GM21576 (cell line): Measurements from ENCODE around the gene TJP3.

Experiments used
- ATAC-seq: cut with Tn5 transposase; IDR thresholded peaks from one replicate; pipeline ENCODE4 v1.9.1; 2021; ENCODE audit warnings: mild to moderate bottlenecking, moderate library complexity; ENCODE audit not compliant: unreplicated experiment

The TJP3 gene

DNA sequence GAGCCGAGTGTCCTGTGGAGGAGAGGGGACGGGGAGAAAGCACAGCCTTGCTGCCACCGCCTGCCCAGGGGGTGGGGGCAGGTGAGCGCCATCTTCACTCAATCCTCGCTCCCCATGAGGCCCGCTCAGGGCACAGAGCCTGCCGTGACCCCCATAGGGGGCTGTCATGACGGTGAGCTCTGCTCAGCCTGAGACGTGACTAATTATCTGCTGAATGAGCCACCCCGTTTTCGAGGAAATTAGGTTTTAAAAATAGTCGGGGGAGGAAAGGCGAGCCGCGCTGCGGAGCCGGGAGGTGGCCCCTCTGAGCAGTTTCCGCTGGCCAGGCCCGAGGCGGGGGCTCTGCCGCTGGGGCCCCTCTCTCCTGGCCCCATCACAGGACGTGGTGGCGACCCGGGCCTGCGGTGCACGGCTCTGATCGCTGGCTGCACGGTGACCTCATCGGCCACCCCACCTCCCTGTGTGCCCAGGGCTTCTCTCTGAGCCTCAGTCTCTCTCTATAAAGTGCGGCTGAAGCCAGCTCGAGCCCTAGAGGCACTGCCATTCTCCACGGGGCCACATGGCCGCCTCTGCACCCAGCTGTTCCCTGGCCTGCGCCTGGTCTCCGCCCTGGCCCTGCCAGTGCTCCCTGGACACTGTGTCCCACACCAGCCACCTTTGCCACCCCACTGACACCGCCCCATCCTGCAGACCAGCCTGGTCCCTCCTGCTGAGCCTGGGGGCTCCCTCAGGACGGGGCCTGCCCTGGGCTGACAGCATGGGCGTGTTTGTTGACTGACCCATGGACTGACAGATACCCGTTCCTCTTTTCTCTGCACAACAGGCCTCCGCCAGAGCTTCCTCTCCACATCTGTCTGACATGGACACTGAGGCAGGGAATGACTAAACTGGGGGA is 36.3 kb upstream of the TJP3 start:
- no peak for ATAC-seq

DNA sequence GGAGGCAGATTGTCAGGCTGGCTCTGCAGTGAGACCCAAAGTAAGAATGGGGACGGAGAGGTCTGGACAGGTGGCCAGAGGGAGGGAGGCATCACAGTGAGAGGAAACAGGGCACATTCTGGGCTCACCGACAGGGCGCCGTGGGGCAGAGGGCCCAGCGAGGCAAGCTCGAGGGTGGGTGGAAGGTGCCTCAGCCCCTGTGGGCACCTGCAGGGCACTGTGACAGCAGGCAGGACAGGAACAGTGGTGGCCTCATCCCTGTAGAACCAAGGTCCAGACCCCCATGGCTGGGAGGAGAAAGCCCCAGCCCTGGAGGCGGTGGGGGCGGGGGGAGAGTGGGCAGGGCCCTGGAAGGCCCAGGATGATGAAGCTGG is 35.6 kb upstream of the TJP3 start:
- no peak for ATAC-seq

DNA sequence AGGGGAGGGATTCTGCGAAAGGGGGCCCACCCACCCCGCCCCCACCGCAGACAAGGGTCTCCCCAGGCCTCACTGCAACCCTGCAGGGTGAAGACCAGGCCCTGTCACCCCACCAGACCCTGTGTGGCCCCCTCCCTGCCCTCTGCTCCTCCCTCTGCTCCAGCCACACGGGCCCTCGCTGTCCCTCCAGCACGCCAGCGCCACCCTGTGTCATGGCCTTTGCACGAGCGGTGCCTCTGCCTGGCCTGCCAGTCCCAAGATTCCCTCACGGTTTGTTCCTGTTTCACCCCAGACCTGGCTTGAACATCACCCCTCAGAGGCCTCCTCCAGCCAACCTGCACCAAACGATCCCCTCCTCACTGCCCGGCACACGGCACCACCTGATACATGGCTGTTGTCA is 35.2 kb upstream of the TJP3 start:
- ATAC-seq: no peak

DNA sequence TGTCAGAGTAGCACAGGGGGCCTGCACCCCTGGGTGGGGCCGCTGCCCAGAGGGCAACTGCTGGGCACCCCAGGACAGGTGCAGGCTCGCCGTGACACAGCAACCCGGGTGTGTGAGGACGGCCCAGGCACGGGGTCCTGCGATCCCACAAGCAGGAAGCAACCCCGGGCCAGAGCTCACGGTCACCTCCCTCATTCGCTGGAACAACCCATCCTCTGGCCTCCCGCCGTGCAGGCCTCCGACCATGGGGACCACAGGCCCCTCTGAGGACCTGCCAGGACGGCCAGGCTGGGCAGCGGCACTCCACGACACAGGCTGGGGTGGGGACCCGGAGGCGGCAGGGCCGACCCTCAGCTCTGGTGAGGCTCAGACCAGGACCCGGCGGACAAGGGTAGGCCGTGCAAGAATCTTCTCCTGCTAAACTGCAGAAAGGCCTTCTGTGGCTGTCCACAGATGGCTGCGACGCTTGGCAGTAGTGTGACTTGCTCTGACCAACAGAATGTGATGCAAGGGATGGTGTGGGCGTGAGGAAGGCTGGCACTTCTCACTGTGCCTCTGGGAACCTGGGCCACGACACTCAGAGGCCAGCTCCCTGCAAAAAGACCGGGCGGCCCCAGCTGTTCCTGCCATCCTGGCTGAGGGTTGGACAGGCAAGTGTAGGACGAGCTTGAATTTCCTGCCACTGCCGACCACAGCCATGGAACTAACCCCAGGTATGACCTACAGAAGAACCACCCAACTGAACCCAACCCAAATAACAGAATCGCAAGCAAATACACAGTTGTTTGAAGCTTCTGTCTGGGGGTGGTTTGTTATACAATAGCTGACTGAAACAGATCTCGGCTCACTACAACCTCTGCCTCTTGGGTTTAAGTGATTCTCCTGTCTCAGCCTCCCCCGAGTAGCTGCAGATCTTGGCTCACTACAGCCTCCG is 34.4 kb upstream of the TJP3 start:
- no peak for ATAC-seq

DNA sequence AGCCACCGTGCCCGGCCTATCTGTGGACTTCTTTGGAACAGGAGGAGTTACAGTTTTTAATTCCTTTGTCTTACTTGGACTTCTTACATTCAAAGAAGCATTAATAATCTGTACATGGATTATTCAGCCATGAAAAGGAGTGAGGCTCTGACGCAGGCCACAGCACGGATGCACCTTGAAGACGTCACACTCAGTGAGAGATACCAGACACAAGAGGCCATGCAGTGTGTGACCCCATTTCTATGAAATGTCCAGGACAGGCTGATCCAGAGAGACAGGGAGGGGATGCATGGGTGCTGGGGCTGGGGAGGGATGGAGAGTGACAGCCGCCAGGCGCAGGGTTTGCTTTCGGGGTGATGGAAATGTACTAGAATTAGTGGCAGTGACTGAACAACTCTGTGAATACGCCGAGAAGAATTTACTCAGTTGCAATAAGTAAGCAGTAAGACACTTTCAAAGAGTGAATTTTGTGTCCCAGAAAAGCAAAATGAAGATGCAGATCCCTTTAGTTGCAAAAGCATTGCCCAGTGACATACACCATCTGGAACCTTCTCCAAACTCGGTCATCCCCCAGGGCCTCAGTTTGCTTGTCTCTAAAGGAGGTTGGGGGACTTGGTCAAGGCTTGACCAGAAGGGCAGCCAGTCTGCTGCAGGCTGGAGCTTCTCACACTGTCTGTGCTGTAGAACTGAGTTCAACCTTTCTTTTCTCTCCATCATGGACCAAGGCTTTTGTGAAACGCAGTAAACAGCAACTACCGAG is 33.2 kb upstream of the TJP3 start:
- ATAC-seq: no peak

DNA sequence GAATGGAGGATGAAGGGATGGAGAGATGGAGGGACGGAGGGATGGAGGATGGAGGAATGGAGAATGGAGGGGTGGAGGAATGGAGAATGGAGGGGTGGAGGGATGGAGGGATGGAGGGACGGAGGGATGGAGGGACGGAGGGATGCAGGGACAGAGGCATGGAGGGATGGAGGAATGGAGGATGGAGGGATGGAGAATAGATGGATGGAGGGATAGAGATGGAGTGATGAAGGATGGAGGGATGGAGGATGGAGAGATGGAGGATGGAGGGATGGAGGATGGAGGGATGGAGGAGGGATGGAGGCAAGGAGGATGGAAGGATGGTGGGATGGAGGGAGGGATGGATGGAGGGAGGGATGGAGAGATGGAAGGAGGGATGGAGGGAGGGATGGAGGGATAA is 30.0 kb upstream of the TJP3 start:
- no peak for ATAC-seq

DNA sequence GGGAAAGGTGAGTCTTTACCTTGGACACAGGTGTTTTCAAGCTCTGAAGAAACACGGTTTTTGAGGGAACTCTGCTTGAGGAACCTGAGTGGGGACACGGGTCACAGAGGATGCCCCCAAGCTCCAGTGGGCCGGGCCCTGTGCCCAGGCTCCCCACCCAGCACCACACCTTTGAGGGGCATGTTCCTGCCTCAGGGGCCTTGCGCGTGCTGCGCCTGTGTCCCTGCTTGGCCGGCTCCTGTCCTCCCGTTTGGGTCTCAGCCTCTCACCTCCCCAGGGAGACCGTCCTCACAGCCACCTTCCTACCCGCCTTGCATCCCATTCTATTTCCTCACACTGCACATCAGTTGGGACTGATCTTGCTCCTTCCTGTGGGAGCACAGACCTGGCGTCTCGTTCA is 29.0 kb upstream of the TJP3 start:
- ATAC-seq: no peak

DNA sequence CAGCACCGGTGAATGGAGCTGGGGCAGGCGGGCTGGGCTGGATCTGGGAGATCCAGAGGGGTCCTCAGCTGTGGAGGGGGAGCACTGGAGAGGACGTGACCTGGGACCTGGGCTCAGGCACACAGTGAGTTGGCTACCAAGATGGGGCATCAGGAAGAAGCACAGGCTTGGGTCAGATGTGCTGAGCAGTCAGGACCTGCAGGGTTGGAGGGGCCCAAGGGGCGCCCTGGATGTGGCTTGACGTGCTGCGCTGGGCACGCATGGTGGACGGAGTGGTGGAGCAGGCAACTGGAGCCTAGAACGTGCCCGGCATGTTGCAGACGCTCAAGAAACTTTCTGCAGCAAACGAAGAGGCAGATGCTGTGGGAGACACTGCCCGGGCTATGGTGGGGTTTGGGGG is 28.6 kb upstream of the TJP3 start:
- no peak for ATAC-seq

DNA sequence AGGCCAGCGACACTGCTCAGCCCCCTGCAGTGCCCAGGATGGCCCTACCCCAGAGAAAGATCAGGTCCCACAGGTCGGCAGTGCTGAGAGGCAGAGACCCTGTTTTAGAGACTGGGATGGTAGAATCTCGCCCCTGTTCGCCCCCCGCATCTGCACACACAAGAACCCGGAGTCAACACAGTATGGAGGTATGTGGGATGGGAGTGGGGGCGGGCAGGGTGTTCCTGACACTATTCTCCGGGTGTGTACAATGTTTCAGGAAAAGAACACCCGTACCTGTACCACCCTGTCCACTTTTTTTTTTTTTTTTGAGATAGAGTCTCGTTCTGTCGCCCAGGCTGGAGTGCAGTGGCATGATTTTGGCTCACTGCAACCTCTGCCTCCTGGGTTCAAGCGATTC is 27.2 kb upstream of the TJP3 start:
- ATAC-seq: no peak

DNA sequence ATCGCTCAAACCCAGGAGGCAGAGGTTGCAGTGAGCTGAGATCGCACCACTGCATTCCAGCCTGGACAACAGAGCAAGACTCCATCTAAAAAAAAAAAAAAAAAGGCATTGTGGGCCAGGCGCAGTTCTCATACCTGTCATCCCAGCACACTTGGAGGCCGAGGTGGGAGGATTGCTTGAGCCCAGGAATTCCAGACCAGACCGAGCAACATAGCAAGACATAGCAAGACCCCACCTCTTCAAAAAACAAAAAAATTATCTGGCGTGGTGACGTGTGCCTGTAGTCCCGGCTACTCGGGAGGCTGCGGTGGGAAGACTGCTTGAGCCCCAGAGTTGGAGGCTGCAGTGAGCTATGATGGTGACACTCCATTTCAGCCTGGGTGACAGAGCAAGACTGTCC is 25.9 kb upstream of the TJP3 start:
- ATAC-seq: no peak

DNA sequence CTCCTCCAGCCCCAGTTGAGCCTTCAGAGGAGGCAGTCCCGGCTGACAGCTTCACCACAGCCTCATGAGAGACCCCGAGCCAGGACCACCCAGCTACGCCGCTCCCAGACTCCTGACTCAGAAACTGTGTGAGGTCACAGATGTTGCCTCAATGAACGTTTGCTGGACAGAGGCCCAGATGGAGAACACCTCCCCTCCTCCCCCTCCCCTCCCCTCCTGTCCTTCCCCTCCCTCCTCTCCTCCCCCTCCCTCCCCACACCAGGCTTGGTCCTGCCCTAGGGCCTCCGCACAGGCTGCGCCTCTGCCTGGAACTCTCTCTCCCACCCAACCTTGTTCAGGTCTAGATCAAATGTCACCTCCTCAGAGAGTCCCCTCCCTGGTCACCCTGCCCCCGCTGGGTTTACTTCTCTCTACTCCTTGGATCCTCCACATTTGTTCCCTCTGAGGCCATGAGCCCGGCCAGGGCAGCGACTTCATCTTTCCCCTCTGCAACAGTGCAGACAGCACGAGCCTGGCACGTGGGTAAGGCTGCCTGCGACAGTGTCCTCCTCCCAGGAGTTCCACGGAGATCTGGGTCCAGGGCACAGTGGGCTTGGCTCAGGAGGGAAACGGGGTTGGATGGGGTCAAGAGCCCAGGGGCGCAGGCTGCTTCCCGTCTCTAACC is 25.3 kb upstream of the TJP3 start:
- no peak for ATAC-seq

DNA sequence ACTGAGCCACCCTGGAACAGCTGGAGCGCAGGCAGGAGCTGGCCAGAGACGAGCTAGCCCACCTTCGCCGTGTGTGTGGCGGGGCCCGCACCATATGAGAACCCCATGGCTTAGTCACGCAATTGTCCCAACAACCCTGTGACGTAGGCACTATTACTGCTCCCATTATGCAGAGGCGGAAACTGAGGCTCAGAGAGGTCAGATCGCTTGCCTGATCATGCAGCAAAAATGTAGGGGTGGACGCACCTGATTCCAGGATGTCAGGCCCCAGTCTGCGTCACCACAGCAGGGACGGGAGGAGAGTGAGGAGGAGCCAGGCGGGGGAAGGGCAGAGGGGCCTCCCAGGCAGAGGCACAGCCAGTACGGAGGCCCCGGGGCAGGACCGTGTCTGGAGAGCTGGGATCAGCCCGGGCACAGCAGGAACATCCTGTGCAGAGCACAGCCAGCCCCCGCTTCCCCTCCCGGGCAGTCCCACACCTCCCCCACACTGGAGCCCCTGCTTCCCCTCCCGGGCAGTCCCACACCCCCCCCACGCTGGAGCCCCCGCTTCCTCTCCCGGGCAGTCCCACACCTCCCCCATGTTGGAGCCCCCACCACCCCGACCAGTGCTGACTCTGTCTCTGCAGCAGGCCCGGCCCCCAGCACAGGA is 24.7 kb upstream of the TJP3 start:
- ATAC-seq: no peak

DNA sequence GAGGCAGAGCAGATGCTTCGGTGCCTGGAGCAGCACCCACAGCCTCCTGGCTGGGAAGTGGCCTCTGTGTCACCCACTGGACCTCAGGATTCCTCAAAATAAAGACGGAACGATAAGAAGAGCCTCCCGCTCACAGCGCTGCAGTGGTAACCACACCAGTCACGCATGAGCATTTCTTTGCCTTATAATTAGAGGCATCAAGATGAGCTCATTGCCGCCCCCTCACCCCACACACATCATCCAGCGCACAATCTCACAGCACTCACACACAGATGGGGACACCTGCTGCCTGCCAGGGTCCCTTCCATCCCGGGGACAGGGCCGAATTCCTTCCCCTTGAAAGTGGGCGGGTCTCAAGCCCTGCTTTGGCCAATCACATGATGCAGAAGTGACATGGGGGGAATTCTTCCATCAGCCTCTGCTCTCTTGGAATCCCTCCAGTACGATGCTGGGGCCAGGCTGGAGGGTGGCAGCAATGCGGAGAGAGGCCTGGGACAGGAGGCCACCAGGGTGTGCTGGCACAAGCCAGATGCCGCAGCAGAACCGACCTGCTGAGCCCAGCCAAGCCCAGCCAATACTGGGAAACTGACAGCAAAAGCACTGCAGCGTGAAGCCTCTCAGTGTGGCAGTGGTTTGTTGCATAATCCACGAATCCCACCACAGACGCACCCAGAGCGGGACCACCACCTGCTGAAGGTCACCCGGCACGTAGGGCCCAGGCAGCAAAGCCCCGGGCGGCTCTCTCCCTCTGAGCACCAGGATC is 23.9 kb upstream of the TJP3 start:
- ATAC-seq: no peak

DNA sequence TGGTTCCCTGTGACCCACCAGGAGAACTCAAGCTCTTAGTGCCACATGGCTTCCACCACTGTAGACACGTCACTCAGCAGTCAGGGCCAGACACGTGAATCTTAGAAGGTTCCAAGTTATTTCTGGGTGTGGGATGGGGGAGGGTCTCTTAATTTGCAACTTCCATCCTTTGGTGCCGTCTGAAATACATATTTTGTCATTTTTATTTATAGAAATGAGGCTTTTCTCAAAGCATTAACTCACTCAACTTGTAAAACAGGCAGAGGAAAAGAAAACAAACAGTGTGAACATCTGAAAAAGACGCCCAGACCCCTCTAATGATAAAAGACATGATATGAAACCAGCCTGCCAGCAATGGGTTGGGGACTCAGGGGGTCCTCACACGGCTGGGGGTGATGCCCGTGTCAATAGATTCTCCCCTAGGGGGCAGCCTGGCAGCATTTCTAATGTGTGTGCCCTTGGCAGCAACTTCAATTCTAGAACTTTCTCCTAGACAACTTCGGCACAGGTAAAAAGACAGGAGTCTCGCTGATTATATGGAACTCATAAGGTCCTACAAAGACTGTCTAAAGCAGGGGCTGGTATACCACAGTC is 23.3 kb upstream of the TJP3 start:
- ATAC-seq: no peak

DNA sequence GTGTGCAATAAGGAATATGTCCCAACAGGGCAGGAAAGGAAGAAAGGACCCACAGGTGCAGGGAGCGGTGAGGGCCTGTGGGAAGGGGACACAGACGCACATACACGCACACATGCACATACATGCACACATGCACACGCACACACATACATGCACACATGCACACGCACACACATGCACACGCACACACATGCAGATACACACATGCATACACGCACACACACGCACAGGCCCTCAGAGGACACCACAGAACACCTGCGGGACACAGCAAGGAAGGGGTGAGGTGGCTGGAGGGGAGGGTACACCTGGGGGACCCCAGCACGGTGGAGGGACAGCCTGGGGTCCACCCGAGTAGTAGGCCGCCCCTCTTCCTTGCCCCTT is 20.8 kb upstream of the TJP3 start:
- ATAC-seq: no peak

DNA sequence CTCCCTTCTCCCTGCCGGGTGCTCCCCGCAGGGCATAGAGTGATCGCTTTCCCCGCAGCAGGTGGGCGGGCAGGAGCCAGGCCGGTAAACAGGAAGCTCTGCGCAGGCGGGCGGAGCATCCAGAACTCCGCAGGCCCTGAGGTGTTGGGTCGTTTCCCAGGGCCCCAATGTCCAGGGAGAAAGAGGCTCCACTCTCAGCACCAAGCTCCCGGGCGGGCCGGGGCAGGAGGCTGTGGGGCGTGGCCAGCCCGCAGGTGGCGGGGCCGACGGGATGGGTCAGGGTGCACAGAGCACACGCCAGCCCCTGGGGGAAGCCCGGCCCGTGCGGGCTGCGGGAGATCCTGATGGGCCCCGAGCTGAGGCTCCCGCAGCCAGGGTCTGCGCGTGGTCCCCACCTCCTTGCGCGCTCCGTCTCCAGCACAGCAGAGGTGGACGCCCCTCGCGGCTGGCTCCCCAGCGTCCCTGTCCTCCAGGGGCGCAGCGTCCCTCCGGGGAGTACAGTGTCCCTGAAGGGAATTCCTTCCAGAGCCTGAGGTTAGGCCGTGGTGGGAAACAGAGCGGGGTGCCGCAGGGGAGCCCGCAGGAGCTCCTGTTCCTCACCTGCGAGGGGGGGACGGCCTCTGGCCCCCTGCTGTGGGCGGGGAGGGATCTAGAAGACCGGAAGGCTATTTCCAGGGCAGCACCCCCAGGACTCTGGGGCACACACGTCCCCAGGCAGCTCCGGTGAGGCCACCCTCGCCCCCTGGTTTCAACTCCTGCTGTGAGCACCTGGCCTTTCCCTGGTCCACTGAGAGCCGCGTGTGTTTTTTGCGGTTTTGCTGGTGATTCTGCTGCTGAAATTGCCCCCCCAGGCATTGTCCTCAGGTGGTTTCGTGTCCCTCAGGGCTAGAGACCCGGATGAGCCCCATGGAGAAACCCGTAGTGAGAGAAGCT is 20.1 kb upstream of the TJP3 start:
- no peak for ATAC-seq

DNA sequence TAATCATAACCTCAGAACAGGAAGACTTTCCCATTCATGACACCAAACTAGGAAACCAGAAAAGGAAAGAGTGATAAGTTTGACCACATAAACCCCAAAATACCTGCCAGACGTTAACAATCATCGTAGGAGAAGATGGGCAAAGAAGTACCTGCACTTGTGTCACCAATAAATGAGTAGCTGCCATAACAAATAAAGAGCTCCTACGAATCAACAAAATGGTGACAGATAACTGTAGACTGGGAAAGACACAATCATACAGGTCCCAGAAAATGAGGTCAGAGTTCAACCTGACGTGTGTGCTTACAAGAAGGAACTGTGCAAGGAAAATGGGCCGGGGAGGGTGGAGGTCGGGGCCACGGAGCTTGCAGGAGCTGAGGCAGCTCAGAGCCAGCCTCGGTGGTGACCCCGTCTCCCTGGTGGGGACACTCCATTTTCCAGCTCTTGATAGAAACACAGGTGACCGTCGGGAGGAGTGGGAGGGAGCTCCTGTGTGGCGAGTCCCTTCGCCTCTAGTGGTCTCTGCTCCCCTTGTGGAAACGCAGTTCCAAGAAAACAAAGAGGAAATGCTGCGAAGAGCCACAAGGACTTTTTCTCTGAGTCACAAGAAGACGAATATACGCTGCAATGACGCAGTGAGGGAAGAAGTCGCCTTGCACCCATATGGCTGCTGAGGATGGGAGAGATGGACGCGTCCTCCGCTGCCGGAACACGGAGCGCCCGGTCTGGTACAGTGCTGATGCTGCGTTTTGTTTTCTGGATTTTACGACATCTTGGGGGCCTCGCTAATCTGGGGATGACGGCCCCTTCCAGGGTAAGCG is 17.4 kb upstream of the TJP3 start:
- ATAC-seq: no peak
